SK-N-SH treated with all-trans-retinoic acid at 6 μM for 48 hours (cell line): ENCODE data around the gene TMC8.

Experiments used
- ARNTL ChIP-seq: fragments of 450-650 bp; formaldehyde crosslinking; IDR thresholded peaks from 2 replicates; pipeline ENCODE4 v1.5.0; 2020; ENCODE audit warnings: low read depth, mild to moderate bottlenecking, moderate library complexity, borderline replicate concordance
- ESRRG ChIP-seq: fragments of 250-450 bp; sonication (Bioruptor Pico); IDR thresholded peaks from 2 replicates; pipeline ENCODE4 v1.6.1; 2021; ENCODE audit warnings: mild to moderate bottlenecking
- GLIS3 ChIP-seq: fragments of 250-450 bp; sonication (Bioruptor Pico); IDR thresholded peaks from 2 replicates; pipeline ENCODE4 v1.5.0; 2020; ENCODE audit warnings: mild to moderate bottlenecking, moderate library complexity
- ISL1 ChIP-seq: fragments of 250-450 bp; sonication (Bioruptor Pico); IDR thresholded peaks from 2 replicates; pipeline ENCODE4 v2.1.2; 2022; ENCODE audit warnings: mild to moderate bottlenecking, moderate library complexity
- RARB ChIP-seq: fragments of 250-450 bp; sonication (Bioruptor Pico); IDR thresholded peaks from 2 replicates; pipeline ENCODE4 v1.8.0; 2021; ENCODE audit warnings: mild to moderate bottlenecking, moderate library complexity
- TCF4 ChIP-seq: fragments of 250-450 bp; sonication (Bioruptor Pico); IDR thresholded peaks from 2 replicates; pipeline ENCODE4 v1.8.0; 2021; ENCODE audit warnings: mild to moderate bottlenecking, moderate library complexity, borderline replicate concordance
- TOX ChIP-seq: fragments of 250-450 bp; sonication (Bioruptor Pico); IDR thresholded peaks from 2 replicates; pipeline ENCODE4 v1.8.0; 2021; ENCODE audit warnings: mild to moderate bottlenecking, moderate library complexity, borderline replicate concordance
- ZC3H10 ChIP-seq: fragments of 250-450 bp; sonication (Bioruptor Pico); IDR thresholded peaks from 2 replicates; pipeline ENCODE4 v1.5.1; 2021; ENCODE audit warnings: mild to moderate bottlenecking, moderate library complexity
- ZFP30 ChIP-seq: fragments of 450-650 bp; formaldehyde crosslinking; IDR thresholded peaks from 2 replicates; pipeline ENCODE4 v1.5.0; 2022; ENCODE audit warnings: mild to moderate bottlenecking, moderate library complexity
- TF ChIP-seq, protein P1 (sequence below): fragments of 250-450 bp; sonication (Bioruptor Pico); IDR thresholded peaks from 2 replicates; pipeline ENCODE4 v1.5.0; 2020; ENCODE audit warnings: mild to moderate bottlenecking, moderate library complexity
- TF ChIP-seq, protein P2 (sequence below): fragments of 250-450 bp; sonication (Bioruptor Pico); IDR thresholded peaks from 2 replicates; pipeline ENCODE4 v1.8.0; 2020; ENCODE audit warnings: mild to moderate bottlenecking, moderate library complexity, borderline replicate concordance
- TF ChIP-seq, protein P3 (sequence below): fragments of 250-450 bp; sonication (Bioruptor Pico); IDR thresholded peaks from 2 replicates; pipeline ENCODE4 v1.5.1; 2020; ENCODE audit warnings: low read depth, mild to moderate bottlenecking, moderate library complexity
- TF ChIP-seq, protein P4 (sequence below): fragments of 250-450 bp; sonication (Bioruptor Pico); IDR thresholded peaks from 2 replicates; pipeline ENCODE4 v1.5.1; 2021; ENCODE audit warnings: mild to moderate bottlenecking, moderate library complexity

DNA sequence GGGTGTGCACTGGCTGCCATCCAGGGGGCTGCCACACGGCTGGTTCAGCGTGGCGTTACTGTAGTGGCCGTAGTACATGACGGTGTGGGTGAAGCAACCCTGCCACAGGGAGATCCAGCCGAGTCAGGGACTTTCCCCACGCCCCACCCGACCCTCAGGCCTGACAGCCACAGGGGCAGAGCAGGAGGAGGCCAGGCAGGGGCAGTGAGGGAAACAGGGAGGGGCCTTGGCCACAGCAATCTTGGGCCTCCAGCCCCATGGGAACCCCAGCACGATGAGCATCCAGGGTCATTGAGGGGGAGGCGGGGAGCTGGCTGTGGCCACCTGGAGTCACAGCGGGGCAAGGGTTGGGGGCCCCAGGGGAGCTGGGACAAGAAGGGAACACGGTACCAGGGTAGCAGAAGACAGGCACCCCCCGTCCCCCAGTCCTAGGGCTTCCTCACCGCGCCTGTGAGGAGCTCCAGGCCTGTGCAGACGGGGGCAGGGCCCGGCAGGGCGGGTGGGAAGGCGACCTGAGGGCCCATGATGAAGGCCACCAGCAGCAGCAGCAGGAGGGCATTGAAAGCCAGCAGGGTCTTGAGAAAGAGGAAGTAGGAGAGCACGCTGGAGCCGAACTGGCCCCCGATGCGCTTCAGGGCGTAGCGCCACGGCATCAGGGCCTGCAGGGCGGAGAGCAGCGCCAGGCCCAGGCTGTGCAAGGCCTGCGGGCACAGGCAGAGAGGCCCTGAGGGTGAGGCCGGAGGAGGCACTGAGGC, 6.3 kb upstream of the TMC8 start:
- TF ChIP-seq, protein P1, sequence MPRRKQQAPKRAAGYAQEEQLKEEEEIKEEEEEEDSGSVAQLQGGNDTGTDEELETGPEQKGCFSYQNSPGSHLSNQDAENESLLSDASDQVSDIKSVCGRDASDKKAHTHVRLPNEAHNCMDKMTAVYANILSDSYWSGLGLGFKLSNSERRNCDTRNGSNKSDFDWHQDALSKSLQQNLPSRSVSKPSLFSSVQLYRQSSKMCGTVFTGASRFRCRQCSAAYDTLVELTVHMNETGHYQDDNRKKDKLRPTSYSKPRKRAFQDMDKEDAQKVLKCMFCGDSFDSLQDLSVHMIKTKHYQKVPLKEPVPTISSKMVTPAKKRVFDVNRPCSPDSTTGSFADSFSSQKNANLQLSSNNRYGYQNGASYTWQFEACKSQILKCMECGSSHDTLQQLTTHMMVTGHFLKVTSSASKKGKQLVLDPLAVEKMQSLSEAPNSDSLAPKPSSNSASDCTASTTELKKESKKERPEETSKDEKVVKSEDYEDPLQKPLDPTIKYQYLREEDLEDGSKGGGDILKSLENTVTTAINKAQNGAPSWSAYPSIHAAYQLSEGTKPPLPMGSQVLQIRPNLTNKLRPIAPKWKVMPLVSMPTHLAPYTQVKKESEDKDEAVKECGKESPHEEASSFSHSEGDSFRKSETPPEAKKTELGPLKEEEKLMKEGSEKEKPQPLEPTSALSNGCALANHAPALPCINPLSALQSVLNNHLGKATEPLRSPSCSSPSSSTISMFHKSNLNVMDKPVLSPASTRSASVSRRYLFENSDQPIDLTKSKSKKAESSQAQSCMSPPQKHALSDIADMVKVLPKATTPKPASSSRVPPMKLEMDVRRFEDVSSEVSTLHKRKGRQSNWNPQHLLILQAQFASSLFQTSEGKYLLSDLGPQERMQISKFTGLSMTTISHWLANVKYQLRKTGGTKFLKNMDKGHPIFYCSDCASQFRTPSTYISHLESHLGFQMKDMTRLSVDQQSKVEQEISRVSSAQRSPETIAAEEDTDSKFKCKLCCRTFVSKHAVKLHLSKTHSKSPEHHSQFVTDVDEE (CRISPR knock-in tag) = no peak
- no peak for TF ChIP-seq GLIS3 (CRISPR knock-in tag)
- no peak for TF ChIP-seq ARNTL (CRISPR knock-in tag)
- TF ChIP-seq RARB (CRISPR knock-in tag) = no peak
- TF ChIP-seq, protein P2, sequence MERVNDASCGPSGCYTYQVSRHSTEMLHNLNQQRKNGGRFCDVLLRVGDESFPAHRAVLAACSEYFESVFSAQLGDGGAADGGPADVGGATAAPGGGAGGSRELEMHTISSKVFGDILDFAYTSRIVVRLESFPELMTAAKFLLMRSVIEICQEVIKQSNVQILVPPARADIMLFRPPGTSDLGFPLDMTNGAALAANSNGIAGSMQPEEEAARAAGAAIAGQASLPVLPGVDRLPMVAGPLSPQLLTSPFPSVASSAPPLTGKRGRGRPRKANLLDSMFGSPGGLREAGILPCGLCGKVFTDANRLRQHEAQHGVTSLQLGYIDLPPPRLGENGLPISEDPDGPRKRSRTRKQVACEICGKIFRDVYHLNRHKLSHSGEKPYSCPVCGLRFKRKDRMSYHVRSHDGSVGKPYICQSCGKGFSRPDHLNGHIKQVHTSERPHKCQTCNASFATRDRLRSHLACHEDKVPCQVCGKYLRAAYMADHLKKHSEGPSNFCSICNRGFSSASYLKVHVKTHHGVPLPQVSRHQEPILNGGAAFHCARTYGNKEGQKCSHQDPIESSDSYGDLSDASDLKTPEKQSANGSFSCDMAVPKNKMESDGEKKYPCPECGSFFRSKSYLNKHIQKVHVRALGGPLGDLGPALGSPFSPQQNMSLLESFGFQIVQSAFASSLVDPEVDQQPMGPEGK (CRISPR knock-in tag) = no peak
- TF ChIP-seq ESRRG (CRISPR knock-in tag) = no peak
- no peak for TF ChIP-seq TCF4 (CRISPR knock-in tag)
- TF ChIP-seq TOX (CRISPR knock-in tag) = no peak
- TF ChIP-seq, protein P3, sequence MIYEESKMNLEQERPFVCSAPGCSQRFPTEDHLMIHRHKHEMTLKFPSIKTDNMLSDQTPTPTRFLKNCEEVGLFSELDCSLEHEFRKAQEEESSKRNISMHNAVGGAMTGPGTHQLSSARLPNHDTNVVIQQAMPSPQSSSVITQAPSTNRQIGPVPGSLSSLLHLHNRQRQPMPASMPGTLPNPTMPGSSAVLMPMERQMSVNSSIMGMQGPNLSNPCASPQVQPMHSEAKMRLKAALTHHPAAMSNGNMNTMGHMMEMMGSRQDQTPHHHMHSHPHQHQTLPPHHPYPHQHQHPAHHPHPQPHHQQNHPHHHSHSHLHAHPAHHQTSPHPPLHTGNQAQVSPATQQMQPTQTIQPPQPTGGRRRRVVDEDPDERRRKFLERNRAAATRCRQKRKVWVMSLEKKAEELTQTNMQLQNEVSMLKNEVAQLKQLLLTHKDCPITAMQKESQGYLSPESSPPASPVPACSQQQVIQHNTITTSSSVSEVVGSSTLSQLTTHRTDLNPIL (CRISPR knock-in tag) = no peak
- no peak for TF ChIP-seq ISL1
- TF ChIP-seq ZC3H10 (CRISPR knock-in tag) = no peak
- TF ChIP-seq, protein P4, sequence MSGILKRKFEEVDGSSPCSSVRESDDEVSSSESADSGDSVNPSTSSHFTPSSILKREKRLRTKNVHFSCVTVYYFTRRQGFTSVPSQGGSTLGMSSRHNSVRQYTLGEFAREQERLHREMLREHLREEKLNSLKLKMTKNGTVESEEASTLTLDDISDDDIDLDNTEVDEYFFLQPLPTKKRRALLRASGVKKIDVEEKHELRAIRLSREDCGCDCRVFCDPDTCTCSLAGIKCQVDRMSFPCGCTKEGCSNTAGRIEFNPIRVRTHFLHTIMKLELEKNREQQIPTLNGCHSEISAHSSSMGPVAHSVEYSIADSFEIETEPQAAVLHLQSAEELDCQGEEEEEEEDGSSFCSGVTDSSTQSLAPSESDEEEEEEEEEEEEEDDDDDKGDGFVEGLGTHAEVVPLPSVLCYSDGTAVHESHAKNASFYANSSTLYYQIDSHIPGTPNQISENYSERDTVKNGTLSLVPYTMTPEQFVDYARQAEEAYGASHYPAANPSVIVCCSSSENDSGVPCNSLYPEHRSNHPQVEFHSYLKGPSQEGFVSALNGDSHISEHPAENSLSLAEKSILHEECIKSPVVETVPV (CRISPR knock-in tag) = no peak
- TF ChIP-seq ZFP30 = no peak
